Breast epithelium (tissue), 3 donors: ENCODE data around the gene RNF166.

Experiments used
- CTCF ChIP-seq, 3 donors: fragments of 450-650 bp; IDR thresholded peaks; one replicate each; pipeline ENCODE4 v1.5.1; 2016 to 2017; ENCODE audit warnings: antibody characterized with exemption in 3 of 3, mild to moderate bottlenecking in 3 of 3, moderate library complexity in 3 of 3
- POLR2A ChIP-seq: fragments of 450-650 bp; IDR thresholded peaks from one replicate; pipeline ENCODE4 v1.6.1; 2016; ENCODE audit warnings: antibody characterized with exemption, mild to moderate bottlenecking, moderate library complexity
- POLR2AphosphoS5 ChIP-seq, 3 donors: sonication (generic); formaldehyde crosslinking; IDR thresholded peaks; one replicate each; pipeline ENCODE4 v1.6.1; 2017; ENCODE audit warnings: antibody characterized with exemption in 3 of 3

- TF ChIP-seq CTCF (IDR thresholded peaks at IDR 0.05) (no peak), POLR2A (no peak), POLR2AphosphoS5 (IDR thresholded peaks at IDR 0.05) (no peak)
These were observed 14.9 kb downstream of the RNF166 start for GRCh38 chr16:88691129-88691813.
